Fibroblast of skin of left quadriceps (primary cell): ENCODE results near the gene CALN1.
A peak's percentile ranks its signal among the peaks of the same experiment; 100 is the strongest.
"Not testable (repeated sequence)": the region's sequence is repeated elsewhere in the genome, so short reads cannot be mapped to it uniquely, and the experiment has no call there.

ENCODE experiments used
- DNase-seq, 2 experiments: peaks; one replicate each; pipeline ENCODE4 v3.0.0-alpha.2; 2013; ENCODE audit warnings: low read depth in 2 of 2

The CALN1 gene

DNA sequence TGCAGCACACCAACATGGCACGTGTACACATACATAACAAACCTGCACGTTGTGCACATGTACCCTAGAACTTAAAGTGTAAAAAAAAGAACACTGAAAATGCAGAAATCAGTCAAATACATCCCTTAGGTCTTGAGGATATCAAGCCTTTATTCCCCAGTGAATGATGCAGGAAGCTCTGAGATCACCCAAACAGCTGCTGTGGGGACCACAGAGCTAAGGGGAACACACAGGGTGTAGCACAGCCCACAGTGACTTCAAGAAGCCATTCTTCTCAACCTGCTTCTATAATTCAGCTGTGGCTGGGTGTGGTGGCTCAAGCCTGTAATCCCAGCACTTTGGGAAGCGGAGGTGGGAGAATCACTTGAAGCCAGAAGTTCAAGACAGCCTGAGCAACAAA, 314.9 kb downstream of the CALN1 start:
- DNase-seq = no peak

DNA sequence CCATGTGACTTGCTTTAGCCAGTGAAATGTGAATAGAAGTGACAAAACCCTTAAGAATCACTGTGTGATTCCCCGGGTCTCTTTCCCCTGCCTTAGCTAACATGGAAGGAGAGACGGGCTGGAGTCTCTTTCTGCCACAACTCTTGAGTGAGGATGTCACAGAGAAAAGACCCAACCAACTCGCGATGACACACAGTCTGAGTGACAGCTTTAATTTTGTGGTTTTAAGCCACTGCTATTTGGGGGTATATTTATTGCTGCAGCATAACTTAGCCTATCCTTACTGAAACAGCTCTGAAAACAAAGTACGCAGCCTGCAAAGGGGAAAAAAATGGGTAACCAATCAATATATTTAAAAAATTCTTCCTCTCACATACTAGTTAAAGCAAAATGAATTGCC, 319.4 kb downstream of the CALN1 start:
- DNase-seq = no peak

DNA sequence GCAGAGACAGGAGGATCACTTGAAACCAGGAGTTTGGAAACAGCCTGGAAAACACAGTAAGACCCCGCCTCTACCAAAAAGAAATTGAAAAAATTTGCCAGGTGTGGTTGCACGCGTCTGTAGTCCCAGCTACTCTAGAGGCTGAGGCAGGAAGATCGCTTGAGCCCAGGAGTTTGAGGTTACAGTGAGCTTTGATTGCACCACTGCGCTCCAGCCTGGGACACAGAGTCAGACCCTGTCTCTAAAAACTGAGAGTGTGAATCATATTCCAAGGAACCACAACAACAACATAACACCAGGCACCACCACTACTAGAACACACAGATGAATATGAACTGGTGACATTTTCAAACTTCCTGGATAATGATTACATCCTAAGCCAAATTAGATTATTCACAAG, 324.2 kb downstream of the CALN1 start:
- no peak for DNase-seq

DNA sequence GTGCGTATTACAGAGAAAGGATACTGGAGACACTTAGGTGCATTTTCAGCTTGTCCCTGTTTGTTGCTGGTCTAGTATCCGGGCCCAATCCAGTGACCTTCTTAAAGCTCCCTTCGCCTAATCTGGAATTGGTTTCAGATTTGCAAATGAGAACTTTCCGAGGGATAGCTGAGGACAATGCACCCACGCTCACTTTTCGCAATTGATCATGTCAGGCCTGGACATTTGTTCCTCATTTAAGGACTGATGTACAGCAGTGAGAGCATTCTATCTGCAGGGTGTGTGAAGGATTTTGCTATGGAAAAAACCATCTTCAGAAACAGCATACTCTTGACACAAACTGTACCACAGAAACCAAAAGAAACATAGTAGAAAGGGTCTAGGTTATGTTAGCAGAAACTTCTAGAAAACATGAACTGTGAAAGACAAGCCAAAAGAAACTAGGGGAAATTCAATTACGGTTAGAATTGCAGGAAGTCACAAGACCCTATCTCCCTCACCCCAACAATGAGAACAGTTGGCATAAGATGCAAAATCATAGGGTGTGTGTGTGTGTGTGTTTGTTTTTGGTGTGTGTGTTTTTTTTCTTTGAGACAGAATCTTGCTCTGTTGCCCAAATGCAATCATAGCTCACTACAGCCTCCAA, 331.1 kb downstream of the CALN1 start:
- no peak for DNase-seq

DNA sequence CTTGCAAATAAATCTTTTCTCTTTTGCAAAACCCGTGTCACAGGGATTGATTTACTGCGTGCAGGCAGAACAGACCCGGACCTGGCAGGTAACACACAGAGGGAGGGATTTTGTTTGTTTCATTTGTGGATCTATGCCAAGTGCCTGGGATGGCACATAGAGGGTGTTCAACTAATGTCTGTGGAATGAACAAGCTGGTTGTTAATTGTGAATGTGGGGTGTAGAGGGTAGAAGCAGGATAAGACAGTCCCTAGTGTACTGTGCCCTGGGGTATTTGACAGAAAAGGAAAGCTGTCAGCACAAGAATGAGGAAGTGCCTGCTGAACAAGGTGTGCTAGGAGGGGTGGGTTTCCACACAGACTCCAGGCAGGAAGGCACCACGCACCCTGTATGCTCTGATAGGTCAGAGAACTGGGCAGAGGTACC, 331.8 kb downstream of the CALN1 start:
- no peak for DNase-seq

DNA sequence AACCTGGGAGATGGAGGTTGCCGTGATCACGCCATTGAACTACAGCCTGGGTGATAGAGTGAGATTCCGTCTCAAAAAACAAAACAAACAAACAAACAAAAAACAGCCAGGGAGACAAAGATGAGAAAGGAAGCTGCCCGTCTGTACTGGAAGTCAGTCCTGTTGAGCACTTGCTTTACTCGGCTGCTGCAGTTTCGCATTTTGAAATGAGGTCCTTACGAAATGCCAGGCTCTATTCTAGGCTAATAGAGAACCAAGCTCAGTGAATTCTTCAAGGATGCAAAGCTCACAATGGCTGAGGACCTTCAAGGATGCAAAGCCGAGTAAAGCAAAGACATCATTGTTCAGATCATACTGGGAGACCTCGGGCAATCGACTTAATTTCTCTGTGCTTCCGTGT, 333.3 kb downstream of the CALN1 start:
- DNase-seq = no peak

DNA sequence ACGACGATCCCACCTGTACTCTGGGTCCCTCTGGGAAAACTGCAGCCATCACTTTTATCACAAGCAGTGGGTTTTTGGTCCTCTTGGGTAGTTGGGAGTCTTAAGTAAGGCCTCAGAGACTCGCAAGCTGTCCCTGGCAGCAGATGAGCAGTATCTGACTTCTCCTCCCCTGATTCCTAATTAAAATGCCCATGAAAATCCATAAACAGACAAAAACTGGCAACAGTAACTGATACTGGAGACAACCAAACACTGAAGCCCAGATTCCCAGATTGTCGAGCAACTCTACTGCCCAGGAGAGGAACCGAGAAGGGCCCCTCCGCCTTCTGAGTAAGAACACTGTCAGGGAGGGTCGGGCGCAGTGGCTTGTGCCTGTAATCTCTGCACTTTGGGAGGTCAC, 333.8 kb downstream of the CALN1 start:
- DNase-seq = no peak

DNA sequence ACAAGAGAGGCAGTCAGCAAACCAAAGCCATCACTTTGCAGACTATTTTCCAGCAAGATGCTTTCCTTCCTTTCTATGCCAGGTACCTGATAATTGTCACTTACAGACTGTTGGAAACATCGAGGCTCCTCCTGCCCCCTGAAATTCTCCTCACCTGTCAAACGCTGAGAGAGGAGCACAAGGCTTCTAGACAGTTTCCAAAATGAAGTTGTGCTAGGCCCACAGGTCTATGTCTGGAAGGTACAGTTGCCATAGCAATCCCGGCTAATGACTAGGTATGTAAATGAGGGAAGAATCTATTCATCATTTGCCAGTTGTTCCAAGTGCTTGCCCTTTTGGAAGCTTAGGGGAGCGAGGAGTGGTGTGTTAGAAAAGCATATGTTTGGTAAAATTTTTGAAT, 334.4 kb downstream of the CALN1 start:
- no peak for DNase-seq

DNA sequence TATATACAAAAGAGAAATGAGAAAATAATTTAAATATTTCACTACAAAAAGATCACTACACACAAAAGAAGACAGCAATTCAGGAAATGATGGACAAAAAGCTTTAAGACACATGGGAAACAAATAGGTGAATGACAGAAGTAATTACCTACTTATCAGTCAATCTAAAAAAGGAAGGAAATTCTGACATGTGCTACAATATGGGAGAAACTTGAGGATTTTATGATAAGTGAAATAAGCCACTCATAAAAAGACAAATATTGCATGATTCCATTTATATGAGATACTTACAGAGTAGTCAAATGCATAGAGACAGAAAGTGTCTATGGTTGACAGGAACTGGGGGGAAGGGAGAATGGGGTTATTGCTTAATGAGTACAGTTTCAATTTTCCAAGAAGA, 339.2 kb downstream of the CALN1 start:
- DNase-seq = no peak

DNA sequence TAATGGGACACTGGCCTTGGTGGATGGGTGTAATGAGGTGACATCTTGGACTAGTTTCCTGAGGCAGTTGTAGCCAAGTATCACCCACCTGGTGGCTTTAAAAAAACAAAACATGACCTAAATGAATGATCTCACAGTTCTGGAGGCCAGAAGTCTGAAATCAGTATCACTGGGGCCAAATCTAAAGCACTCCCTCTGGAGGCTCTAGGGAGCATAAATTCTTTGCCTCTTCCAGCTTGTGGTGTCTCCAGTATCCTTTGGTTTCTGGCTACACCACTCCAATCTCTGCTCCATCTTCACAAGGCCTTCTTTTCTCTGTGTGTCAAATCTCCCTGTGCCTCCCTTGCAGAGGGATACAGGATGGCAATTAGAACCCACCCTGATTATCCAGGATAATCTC, 342.9 kb downstream of the CALN1 start:
- DNase-seq = no peak

DNA sequence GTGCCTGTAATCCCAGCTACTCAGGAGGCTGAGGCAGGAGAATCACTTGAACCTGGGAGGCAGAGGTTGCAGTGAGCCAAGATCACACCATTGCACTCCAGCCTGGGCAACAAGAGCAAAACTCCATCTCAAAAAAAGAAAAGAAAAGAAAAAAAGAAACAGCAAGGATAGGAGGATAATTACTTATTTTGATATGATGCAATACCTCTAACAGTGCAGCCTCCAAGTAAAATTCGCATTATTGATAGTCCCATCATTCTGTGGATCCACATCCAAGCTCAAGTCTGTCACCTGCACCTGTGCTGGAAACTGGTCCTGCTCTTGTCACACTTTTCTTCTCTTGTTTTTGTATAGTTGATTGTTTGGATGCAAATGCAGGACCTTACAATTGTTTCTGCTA, 346.4 kb downstream of the CALN1 start:
- not testable (repeated sequence) for DNase-seq

DNA sequence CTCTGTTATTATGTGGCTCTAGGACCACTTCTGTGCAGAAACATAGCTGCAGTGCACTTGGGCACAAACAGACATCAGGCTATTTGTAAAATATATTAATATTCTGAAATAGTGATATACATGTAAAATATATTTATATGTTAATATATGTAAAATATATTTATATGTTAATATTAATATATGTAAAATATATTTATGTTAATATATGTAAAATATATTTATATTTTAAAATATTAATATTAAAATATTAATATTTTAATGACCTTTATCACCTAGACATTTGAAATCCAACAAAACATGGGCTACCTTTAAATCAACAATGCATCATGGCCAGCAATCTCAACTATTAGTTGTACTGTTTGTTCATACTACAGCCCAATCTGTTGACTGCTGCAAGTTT, 347.2 kb downstream of the CALN1 start:
- no peak for DNase-seq

DNA sequence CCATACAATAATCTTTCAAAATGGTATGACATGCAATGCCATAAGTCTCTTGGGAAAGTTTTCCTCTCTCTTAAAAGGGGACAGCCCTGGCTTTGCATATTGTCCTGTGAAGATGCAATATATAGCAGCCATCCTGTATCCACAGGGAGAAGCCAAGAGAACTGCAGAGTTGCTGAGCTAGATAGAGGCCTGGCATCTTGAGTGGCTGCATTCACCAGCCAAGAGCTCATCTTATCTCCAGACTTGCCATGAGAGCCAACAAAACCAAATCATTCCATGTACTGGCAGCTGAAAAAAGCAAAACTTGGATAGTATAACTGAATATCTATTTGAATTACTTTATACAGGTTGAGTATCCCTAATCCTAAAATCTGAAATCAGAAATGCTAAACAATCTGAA, 348.8 kb downstream of the CALN1 start:
- no peak for DNase-seq

DNA sequence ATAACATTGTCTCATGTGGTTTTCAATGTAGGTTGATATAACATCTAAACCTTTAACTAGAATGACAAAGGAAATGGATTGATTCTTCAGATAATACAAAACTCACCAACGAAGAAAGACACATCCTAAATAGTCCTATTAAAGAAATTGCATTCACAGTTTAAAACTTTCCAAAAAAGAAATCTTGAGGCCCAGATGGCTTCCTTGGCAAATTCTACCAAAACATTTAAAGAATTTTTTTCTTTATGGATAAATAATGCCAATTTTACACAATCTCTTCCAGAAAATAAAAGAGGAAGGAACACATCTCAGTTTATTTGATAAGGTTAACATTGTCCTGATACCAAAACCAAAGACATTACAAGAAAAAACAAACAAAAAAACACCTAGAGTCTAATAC, 349.5 kb downstream of the CALN1 start:
- DNase-seq = no peak

DNA sequence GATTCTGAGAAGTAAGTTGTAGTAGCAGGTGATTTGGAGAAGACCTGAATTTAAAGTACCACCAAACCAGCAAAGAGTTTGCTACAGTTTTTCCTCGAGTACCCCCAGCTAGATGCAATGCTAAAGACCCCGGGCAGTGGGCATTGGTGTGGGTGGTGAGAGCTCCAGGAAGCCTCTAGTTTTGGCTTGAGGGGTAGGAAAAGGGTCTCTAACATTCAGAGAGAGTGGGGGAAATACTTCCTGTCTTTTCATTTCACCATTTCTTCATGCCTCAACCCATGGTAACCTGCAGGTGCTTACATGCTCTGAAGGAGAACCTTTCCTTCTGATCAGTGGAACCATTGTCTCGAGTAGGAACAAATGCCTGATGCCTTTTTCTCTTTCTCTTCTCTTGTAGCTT, 352.2 kb downstream of the CALN1 start:
- DNase-seq = no peak

DNA sequence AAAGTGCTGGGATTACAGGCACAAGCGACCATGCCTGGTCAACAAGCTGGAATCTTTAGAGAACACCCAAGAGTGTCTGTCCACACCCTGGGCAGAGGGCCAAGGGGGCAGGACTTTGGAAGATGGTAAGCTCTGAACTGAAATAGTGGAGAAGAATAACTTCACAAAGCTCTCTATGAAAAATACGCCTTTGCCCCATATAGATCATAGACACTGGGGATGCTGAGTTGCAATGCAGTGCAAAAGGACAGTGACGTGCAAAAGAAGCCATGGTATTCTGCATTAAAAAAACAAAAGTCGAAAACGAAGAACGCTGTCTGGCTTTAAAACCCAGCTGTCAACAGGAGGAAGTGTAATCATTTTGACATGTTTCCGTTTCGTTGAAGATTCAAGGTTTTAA, 353.6 kb downstream of the CALN1 start:
- DNase-seq = no peak

DNA sequence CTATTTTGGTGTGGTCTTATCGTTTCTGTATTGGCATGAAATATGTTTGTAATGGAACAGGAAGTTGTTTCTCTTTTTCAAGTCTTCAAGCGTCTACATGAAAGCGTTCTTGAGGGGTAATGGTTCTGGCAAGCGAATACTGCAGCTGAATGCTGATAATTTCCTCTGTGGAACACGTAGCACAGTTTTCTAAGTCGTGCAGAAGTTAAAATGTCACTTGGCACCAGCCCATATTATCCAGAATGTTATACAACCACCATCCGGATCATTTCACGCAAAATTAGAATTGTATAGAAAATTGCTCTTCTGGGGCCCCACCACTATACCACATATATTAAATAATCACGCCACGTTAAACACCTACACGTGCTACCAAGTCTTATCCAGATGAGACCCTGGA, 354.3 kb downstream of the CALN1 start:
- no peak for DNase-seq

DNA sequence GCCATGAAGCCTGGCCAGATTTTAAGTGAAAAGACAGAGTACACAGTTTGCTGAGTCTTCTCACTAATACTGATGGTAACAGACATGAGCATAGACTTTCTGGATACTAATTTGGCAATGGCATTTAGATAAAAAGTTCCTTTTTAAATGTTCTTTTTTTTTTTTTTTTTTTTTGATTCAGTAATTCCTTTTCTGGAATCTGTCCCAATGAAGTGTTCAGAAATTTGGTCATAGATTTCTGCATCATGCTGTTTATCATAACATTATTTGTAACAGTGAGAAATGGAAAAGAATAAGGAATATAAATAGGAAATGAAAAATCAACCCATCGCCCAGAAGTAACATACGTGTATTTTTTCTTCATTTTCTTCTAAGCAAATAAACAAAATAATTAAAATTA, 354.9 kb downstream of the CALN1 start:
- DNase-seq = no peak

DNA sequence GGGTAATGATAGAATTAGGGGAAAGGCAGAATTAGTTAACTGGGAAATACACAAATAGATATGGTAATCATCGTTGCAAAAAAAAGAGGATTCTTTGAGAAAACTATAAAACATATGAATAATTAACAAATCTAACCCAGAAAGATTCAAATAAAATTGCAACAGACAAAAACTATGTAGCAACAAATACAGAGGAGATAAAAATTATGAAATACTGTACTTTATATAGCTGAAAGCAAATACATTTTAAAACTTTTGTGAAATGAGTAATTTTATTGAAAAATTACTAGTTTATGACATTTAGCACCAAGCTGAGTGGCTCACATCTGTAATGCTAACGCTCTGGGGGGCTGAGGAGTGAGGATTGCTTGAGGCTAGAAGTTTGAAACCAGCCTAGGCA, 356.7 kb downstream of the CALN1 start:
- DNase-seq = no peak

DNA sequence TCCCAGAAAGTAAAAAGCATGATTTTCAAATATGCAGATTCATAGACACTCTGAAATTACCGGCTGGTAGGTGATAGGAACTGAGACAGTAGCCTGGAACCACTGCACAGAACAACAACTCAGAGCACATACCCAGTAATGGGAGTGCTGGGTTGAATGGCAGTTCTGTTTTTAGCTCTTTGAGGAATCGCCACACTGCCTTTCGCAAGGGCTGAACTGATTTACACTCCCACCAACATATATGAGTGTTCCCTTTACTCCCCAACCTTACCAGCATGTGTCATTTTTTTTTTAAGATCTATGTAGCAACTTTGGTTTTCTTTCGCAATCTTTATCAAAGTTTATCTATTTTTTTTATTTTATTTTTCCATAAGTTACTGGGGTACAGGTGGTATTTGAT, 358.8 kb downstream of the CALN1 start:
- no peak for DNase-seq

DNA sequence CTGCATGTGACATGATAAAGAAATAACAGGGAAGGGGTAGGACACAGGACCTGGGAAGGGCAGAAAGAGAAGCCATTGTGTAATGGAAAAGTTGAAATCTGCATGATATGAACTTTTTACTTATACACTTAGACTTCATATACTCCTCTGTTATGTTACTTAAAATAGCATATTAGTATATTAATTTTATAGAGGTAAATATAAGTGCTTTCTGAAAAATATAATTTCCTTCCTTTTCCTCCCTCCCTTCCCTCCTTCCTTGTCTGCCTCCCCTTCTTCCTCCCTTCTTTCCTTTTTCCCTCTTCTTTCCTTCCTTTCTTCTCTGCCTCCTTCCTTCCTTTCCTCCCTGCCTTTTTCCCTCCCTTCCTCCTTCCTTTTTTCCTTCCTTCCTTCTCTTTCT, 363.7 kb downstream of the CALN1 start:
- DNase-seq = no peak

DNA sequence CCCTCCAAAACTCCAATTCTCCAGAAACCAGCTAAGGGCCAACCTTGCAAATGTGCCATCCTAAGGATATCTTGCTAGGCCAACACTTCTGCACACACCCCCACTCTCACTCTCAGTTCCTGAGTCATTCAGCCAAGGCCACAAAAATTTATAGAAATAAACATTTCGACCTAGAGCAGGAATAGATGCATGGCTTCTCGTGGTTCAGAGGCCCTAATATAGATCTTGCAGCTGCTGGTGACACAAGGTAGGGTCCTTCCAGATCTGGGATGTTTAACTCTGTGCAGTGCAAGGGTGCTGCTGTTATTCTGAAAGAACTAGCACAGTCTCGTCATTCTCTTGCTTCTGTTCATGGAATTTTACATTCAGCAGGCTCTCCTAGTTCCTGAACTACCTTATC, 369.3 kb downstream of the CALN1 start:
- DNase-seq = peak; percentile 30 to 45

DNA sequence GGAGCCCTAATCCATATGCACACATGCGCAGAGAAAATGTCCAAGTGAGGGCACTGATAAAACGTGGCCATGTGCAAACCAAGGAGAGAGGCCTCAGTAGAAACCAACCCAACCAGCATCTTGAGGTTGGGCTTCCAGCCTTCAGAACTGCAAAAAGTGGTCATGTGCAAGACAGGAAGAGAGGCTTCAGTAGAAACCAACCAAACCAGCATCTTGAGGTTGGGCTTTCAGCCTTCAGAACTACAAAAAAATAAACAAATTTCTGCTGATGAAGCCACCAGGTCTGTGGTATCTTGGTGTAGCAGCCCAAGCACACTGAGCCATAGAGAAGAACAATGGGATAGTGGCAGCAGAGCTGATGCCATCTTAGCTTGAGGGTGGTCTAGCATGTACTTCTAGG, 371.5 kb downstream of the CALN1 start:
- DNase-seq = no peak

DNA sequence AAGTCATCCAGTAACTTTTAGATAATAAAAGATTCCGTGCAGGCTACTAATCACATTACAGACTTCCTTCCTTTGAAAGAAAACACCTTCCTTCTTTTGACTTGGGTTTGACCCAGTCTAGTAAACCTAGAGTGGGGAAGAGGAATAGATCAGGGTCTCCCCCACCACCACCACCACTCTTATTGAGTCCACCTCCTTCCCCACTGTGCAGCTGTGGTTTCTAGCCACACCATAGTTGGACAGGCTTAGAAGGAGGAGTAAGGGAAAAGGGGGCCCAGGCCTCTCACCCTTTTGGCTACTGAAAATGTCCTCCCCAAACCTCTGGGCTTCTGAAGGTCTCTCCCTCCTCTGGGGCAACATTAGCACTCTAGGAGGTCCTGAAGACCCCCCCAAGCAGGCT, 372.7 kb downstream of the CALN1 start:
- DNase-seq = no peak
